Smooth muscle cell (in vitro differentiated cells): ENCODE results near the gene SUGP1. TPM values are rescaled to one million over a fixed set of nuclear protein-coding genes. Genes with fewer than 3 reads are reported as not detected.

Source experiments
- DNase-seq: peaks from one replicate; lab custom pipeline; 2025; ENCODE audit not compliant: unreplicated experiment; lab: John Stamatoyannopoulos, UW
- H2AFZ ChIP-seq: fragments of 200-600 bp; sonication (generic); 2 replicates; pipeline ENCODE4 v1.6.0; 2016; ENCODE audit warnings: antibody characterized with exemption, low read depth, mild to moderate bottlenecking
- H3F3A ChIP-seq: fragments of 200-600 bp; sonication (generic); 2 replicates; pipeline ENCODE4 v1.6.0; 2017; ENCODE audit warnings: antibody characterized with exemption, low read depth
- H3K27ac ChIP-seq: fragments of 200-600 bp; sonication (generic); 2 replicates; pipeline ENCODE4 v1.5.1; 2016; ENCODE audit warnings: low read depth, mild to moderate bottlenecking
- H3K27me3 ChIP-seq: fragments of 200-600 bp; sonication (generic); 2 replicates; pipeline ENCODE4 v1.6.1; 2016; ENCODE audit warnings: low read depth, mild to moderate bottlenecking
- H3K36me3 ChIP-seq: fragments of 200-600 bp; sonication (generic); 2 replicates; pipeline ENCODE4 v1.5.1; 2016; ENCODE audit warnings: low read depth
- H3K4me1 ChIP-seq: fragments of 200-600 bp; sonication (generic); 2 replicates; pipeline ENCODE4 v1.5.1; 2016; ENCODE audit warnings: low read depth
- H3K4me2 ChIP-seq: fragments of 200-600 bp; sonication (generic); 2 replicates; pipeline ENCODE4 v1.6.0; 2016; ENCODE audit warnings: mild to moderate bottlenecking
- H3K4me3 ChIP-seq: fragments of 200-600 bp; sonication (generic); 2 replicates; pipeline ENCODE4 v1.5.1; 2016; ENCODE audit warnings: mild to moderate bottlenecking
- H3K79me2 ChIP-seq: fragments of 200-600 bp; sonication (generic); 2 replicates; pipeline ENCODE4 v1.6.0; 2016; ENCODE audit warnings: low read depth, mild to moderate bottlenecking
- H3K9ac ChIP-seq: fragments of 200-600 bp; sonication (generic); 2 replicates; pipeline ENCODE4 v1.6.0; 2016; ENCODE audit warnings: low read depth
- H3K9me3 ChIP-seq: fragments of 200-600 bp; sonication (generic); replicated peaks from 2 replicates; pipeline ENCODE4 v1.5.1; 2016; ENCODE audit warnings: low read depth
- H4K20me1 ChIP-seq: fragments of 200-600 bp; sonication (generic); 2 replicates; pipeline ENCODE4 v1.6.0; 2016; ENCODE audit warnings: low read depth
- CTCF ChIP-seq: fragments of 200-600 bp; sonication (generic); IDR thresholded peaks from 2 replicates; pipeline ENCODE4 v1.5.1; 2017; ENCODE audit warnings: borderline replicate concordance, mild to moderate bottlenecking, antibody characterized with exemption; ENCODE audit not compliant: insufficient read depth, poor library complexity, severe bottlenecking
- WGBS: methylation state at CpG from one replicate; pipeline ENCODE4 v1.1.7; 2016; ENCODE audit warnings: low lambda C conversion rate; 5-methylcytosine and 5-hydroxymethylcytosine counted together
- polyA plus RNA-seq: library from polyadenylated mRNA; unstranded; fragments of >200 nt; fragmentation: Nextera tagmentation; extraction: Ambion mirVana; gene quantifications from 2 replicates; pipeline ENCODE4 v1.2.1, GENCODE V29; 2016
- total RNA-seq: library from RNA; depleted of rRNA; stranded (reverse); fragments of >200 nt; gene quantifications from 2 replicates; pipeline ENCODE4 v1.2.3, GENCODE V29; 2014

SUGP1 gene
- total and polyA plus RNA-seq, 2 experiments from 2014 or later = 19.9 to 54.1 TPM

GRCh38 chr19:19271828-19272599 is 48.3 kb downstream of the SUGP1 start:
- H3K4me3 ChIP-seq = peak overlapping the region; percentile 57
- no peaks in the 10 kb centered on the region for H3K27me3 ChIP-seq
- peak overlapping the region; percentile 55 for H3K27ac ChIP-seq
- H3K4me2 ChIP-seq = peak overlapping the region; percentile 85
- H3F3A ChIP-seq = peaks cover 4% of the 10 kb centered on the region
- H4K20me1 ChIP-seq = no peaks in the 10 kb centered on the region
- no peak overlapping the region for H2AFZ ChIP-seq
- DNase-seq = no peak
- 94% methylated on average over 8 of the region's 8 CpGs for WGBS
- H3K36me3 ChIP-seq = no peaks in the 10 kb centered on the region
- no peaks in the 10 kb centered on the region for H3K9me3 ChIP-seq
- TF ChIP-seq CTCF = no peak
- peaks cover 9% of the 10 kb centered on the region for H3K4me1 ChIP-seq
- H3K9ac ChIP-seq = no peak overlapping the region
- no peaks in the 10 kb centered on the region for H3K79me2 ChIP-seq

GRCh38 chr19:19270749-19271571 is 49.3 kb downstream of the SUGP1 start:
- Histone ChIP-seq H4K20me1 (no peaks in the 10 kb centered on the region), H2AFZ (no peak overlapping the region), H3F3A (peaks cover 4% of the 10 kb centered on the region), H3K9me3 (no peaks in the 10 kb centered on the region), H3K4me2 (no peak overlapping the region), H3K27ac (no peak overlapping the region), H3K27me3 (no peaks in the 10 kb centered on the region), H3K4me3 (no peak overlapping the region), H3K4me1 (peaks cover 9% of the 10 kb centered on the region), H3K36me3 (no peaks in the 10 kb centered on the region), H3K79me2 (no peaks in the 10 kb centered on the region), H3K9ac (no peak overlapping the region)
- TF ChIP-seq CTCF = no peak
- no peak for DNase-seq
- 89% methylated on average over 8 of the region's 8 CpGs for WGBS

GRCh38 chr19:19269952-19270694 is 50.2 kb downstream of the SUGP1 start:
- H3K79me2 ChIP-seq = no peaks in the 10 kb centered on the region
- H3K4me1 ChIP-seq = peaks cover 9% of the 10 kb centered on the region
- H3K9ac ChIP-seq = no peak overlapping the region
- no peak overlapping the region for H3K4me3 ChIP-seq
- no peak overlapping the region for H3K4me2 ChIP-seq
- WGBS = 73% methylated on average over 18 of the region's 18 CpGs
- TF ChIP-seq CTCF = no peak
- peaks cover 4% of the 10 kb centered on the region for H3F3A ChIP-seq
- no peaks in the 10 kb centered on the region for H4K20me1 ChIP-seq
- H3K9me3 ChIP-seq = no peaks in the 10 kb centered on the region
- H2AFZ ChIP-seq = no peak overlapping the region
- no peaks in the 10 kb centered on the region for H3K27me3 ChIP-seq
- no peaks in the 10 kb centered on the region for H3K36me3 ChIP-seq
- no peak for DNase-seq
- no peak overlapping the region for H3K27ac ChIP-seq
